ENCODE data around the gene IGFL4.

Gene IGFL4

GRCh38 chr19:46018729-46019251 is 22.0 kb downstream of the IGFL4 start:
- no peak for DNase-seq

- no peak for DNase-seq
These were observed 22.7 kb downstream of the IGFL4 start for GRCh38 chr19:46017874-46018675.

- no peak for DNase-seq
These were observed 23.7 kb downstream of the IGFL4 start for GRCh38 chr19:46017095-46017429.

- DNase-seq: peak; percentile 88
These were observed 24.2 kb downstream of the IGFL4 start for GRCh38 chr19:46016426-46017094.

GRCh38 chr19:46015687-46016425 is 24.9 kb downstream of the IGFL4 start:
- DNase-seq: no peak

GRCh38 chr19:46014941-46015686 is 25.7 kb downstream of the IGFL4 start:
- DNase-seq: no peak

- no peak for DNase-seq
These were observed 26.3 kb downstream of the IGFL4 start for GRCh38 chr19:46014534-46014933.

GRCh38 chr19:46009530-46010510 is 31.0 kb downstream of the IGFL4 start:
- DNase-seq: peak; percentile 77

GRCh38 chr19:46006411-46006810 is 34.4 kb downstream of the IGFL4 start:
- DNase-seq: no peak

- DNase-seq: no peak
These were observed 38.0 kb downstream of the IGFL4 start for GRCh38 chr19:46002678-46003275.

GRCh38 chr19:46000491-46001246 is 40.1 kb downstream of the IGFL4 start:
- DNase-seq: no peak

GRCh38 chr19:45999653-46000121 is 41.1 kb downstream of the IGFL4 start:
- no peak for DNase-seq

- DNase-seq: no peak
These were observed 42.0 kb downstream of the IGFL4 start for GRCh38 chr19:45998834-45999233.

GRCh38 chr19:45996933-45997332 is 43.9 kb downstream of the IGFL4 start:
- DNase-seq: no peak

GRCh38 chr19:45995715-45996385 is 45.0 kb downstream of the IGFL4 start:
- DNase-seq: peak; percentile 47

GRCh38 chr19:45994998-45995714 is 45.6 kb downstream of the IGFL4 start, which contains the start of gene CCDC61:
Gene CCDC61 (plus strand): TSS chr19:45995467. CDS start chr19:46003019, 7,552 bp downstream.
- DNase-seq: peak; percentile 100

- DNase-seq: no peak
These were observed 46.3 kb downstream of the IGFL4 start for GRCh38 chr19:45994456-45994997.

- no peak for DNase-seq
These were observed 50.6 kb downstream of the IGFL4 start for GRCh38 chr19:45990113-45990728.
